Measurements from ENCODE around the gene C14orf119.

Gene C14orf119

GRCh38 chr14:23052671-23053070 lies 42.6 kb upstream of the C14orf119 start:
- no peak for TF ChIP-seq EZH2phosphoT487 (IDR thresholded peaks at IDR 0.05; ENCODE audit: borderline replicate concordance, low read length)
- no peak for TF ChIP-seq CTCF (IDR thresholded peaks at IDR 0.05; ENCODE audit: low read depth, low read length, poor library complexity, severe bottlenecking)
- Histone ChIP-seq H3K4me2 (ENCODE audit: low read length) (no peak overlapping the region), H3K27ac (ENCODE audit: low read depth, low read length) (no peak overlapping the region), H4K20me1 (ENCODE audit: control insufficient read depth, insufficient read depth, low read depth, low read length) (no peaks in the 10 kb centered on the region), H3F3A (ENCODE audit: control insufficient read depth, insufficient read depth) (no peaks in the 10 kb centered on the region), H3K79me2 (ENCODE audit: control insufficient read depth, low read length) (no peaks in the 10 kb centered on the region), H3K27me3 (ENCODE audit: control insufficient read depth, low read length) (peaks cover 6% of the 10 kb centered on the region; the same call in 1 of the 2 replicates), H3K4me1 (ENCODE audit: control insufficient read depth, low read length) (peaks cover 16% of the 10 kb centered on the region), H3K36me3 (ENCODE audit: control insufficient read depth, low read length) (no peaks in the 10 kb centered on the region), H3K4me3 (ENCODE audit: low read length) (no peak overlapping the region), H3K9me3 (ENCODE audit: control insufficient read depth, insufficient read depth, low read length) (no peaks in the 10 kb centered on the region), H3K9me2 (replicated peaks; ENCODE audit: control insufficient read depth, low read length) (no peaks in the 10 kb centered on the region)

GRCh38 chr14:23053426-23053825 lies 41.9 kb upstream of the C14orf119 start:
- no peak overlapping the region for H3K4me3 ChIP-seq (ENCODE audit: low read length)
- TF ChIP-seq EZH2phosphoT487 (IDR thresholded peaks at IDR 0.05; ENCODE audit: borderline replicate concordance, low read length), result no peak
- no peak for TF ChIP-seq CTCF (IDR thresholded peaks at IDR 0.05; ENCODE audit: low read depth, low read length, poor library complexity, severe bottlenecking)
- H3K36me3 ChIP-seq (ENCODE audit: control insufficient read depth, low read length), result no peaks in the 10 kb centered on the region; the same call in 1 of the 2 replicates
- no peak overlapping the region for H3K4me2 ChIP-seq (ENCODE audit: low read length)
- H3K9me3 ChIP-seq (ENCODE audit: control insufficient read depth, insufficient read depth, low read length), result no peaks in the 10 kb centered on the region
- peaks cover 6% of the 10 kb centered on the region; the same call in 1 of the 2 replicates for H3K27me3 ChIP-seq (ENCODE audit: control insufficient read depth, low read length)
- H3K27ac ChIP-seq (ENCODE audit: low read depth, low read length), result no peak overlapping the region
- peaks cover 3% of the 10 kb centered on the region for H3F3A ChIP-seq (ENCODE audit: control insufficient read depth, insufficient read depth)
- no peaks in the 10 kb centered on the region for H3K9me2 ChIP-seq (replicated peaks; ENCODE audit: control insufficient read depth, low read length)
- no peaks in the 10 kb centered on the region for H4K20me1 ChIP-seq (ENCODE audit: control insufficient read depth, insufficient read depth, low read depth, low read length)
- no peaks in the 10 kb centered on the region for H3K79me2 ChIP-seq (ENCODE audit: control insufficient read depth, low read length)
- H3K4me1 ChIP-seq (ENCODE audit: control insufficient read depth, low read length), result peaks cover 18% of the 10 kb centered on the region

- H4K20me1 ChIP-seq (ENCODE audit: control insufficient read depth, insufficient read depth, low read depth, low read length), result no peaks in the 10 kb centered on the region
- H3K9me3 ChIP-seq (ENCODE audit: control insufficient read depth, insufficient read depth, low read length), result no peaks in the 10 kb centered on the region
- H3F3A ChIP-seq (ENCODE audit: control insufficient read depth, insufficient read depth), result peaks cover 11% of the 10 kb centered on the region
- H3K4me3 ChIP-seq (ENCODE audit: low read length), result no peak overlapping the region
- H3K27me3 ChIP-seq (ENCODE audit: control insufficient read depth, low read length), result peaks cover 6% of the 10 kb centered on the region; the same call in 1 of the 2 replicates
- no peaks in the 10 kb centered on the region for H3K79me2 ChIP-seq (ENCODE audit: control insufficient read depth, low read length)
- H3K4me1 ChIP-seq (ENCODE audit: control insufficient read depth, low read length), result peaks cover 19% of the 10 kb centered on the region
- H3K9me2 ChIP-seq (replicated peaks; ENCODE audit: control insufficient read depth, low read length), result no peaks in the 10 kb centered on the region
- TF ChIP-seq CTCF (IDR thresholded peaks at IDR 0.05; ENCODE audit: low read depth, low read length, poor library complexity, severe bottlenecking) (peak; percentile 70), EZH2phosphoT487 (IDR thresholded peaks at IDR 0.05; ENCODE audit: borderline replicate concordance, low read length) (no peak)
- no peak overlapping the region for H3K4me2 ChIP-seq (ENCODE audit: low read length)
- peaks cover 7% of the 10 kb centered on the region for H3K36me3 ChIP-seq (ENCODE audit: control insufficient read depth, low read length)
- H3K27ac ChIP-seq (ENCODE audit: low read depth, low read length), result no peak overlapping the region
These were observed 41.1 kb upstream of the C14orf119 start for GRCh38 chr14:23054000-23054811.
